Measurements from ENCODE around the gene OLFM1.
A peak's percentile ranks its signal among the peaks of the same experiment; 100 is the strongest.

The OLFM1 gene

DNA sequence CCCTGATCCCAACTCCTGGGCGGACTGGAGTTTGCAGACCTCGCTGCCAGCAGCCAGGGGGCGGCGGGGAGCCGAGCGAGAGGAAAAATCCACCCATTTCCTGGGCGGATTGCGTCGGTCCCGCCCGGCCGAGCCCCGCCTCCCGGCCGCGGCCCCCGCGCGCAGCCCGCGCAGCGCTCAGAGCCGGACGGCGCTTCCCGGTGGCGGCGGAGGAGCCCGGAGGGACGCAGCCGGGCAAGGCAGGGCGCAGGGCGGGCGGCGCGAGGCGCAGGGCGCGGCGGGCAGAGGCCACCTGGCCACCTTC lies at the start of gene OLFM1:
Gene OLFM1 (plus strand): TSS at position 180 of the 304 bp plus-strand sequence. CDS start 322 bp downstream, outside the sequence.
- DNase-seq (ENCODE audit: low read depth in 4 of 4, low spot score in 1 of 4): peak in 2 of 4 experiments; percentile 15 to 40

DNA sequence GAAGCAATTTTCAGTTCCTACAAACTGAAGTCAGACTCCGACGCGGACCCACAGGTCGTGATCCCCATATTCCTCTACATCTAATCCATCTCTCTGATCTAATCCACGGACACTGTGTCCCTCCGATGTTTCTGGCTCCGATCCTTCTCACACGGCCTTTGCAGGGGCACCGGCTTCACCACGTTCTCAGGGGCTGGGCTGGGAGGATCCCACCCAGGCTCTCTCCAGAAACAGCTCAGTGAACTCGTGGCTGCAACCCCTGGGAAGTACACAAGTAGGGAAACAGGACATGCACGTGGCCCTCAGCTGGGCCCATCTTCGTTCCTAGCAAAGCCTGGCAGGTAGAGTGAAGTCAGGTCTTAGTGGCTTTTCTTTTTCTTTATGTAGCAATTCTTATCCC lies 49.1 kb upstream of the OLFM1 start:
- no peak for DNase-seq (ENCODE audit: low read depth in 4 of 4, low spot score in 1 of 4)

DNA sequence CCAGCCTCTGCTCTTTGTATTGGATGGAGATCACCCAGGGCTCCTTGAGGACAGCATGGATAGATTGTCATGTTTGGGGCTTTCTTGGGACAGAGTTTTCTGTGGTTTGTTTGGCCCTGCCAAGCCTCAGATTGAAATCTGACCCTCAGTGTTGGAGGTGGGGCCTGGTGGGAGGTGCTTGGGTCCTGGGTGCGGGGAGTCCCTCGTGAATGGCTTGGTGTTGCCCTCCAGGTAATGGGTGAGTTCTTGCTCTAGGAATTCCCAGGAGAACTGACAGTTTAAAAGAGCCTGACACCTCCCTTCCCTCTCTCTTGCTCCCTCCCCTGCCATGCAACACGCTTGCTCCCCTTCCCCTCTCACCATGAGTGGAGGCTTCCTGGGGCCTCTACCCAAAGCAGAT lies 48.6 kb upstream of the OLFM1 start:
- no peak for DNase-seq (ENCODE audit: low read depth in 4 of 4, low spot score in 1 of 4)

DNA sequence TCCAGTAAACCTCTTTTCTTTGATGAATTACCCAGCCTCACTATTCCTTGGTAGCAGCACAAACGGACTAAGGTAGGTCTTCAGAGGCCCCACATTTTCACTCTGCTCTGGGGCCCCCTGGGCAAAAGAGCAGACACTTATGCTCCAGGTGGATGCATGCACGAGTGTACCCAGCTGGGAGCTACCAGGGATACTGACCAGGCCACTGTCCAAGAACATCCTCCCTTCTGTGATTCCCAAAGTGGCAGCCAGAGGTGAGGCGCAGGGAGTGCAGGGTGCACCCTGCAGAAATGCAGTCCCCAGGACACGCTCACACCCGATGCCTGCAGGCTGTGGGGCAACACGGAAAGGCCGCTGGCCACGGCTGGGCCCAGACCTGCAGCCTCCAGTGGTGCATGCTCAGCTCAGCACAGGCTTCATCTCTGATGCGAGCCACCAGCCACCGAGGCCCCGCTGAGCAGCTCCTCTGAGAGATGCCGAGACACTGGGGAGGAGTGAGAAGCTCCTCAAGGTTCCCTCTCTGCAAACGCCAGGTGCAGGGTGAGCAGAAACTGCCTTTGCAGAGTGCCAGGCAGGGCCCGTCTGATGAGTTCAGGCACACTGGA lies 48.1 kb upstream of the OLFM1 start:
- no peak for DNase-seq (ENCODE audit: low read depth in 4 of 4, low spot score in 1 of 4)

DNA sequence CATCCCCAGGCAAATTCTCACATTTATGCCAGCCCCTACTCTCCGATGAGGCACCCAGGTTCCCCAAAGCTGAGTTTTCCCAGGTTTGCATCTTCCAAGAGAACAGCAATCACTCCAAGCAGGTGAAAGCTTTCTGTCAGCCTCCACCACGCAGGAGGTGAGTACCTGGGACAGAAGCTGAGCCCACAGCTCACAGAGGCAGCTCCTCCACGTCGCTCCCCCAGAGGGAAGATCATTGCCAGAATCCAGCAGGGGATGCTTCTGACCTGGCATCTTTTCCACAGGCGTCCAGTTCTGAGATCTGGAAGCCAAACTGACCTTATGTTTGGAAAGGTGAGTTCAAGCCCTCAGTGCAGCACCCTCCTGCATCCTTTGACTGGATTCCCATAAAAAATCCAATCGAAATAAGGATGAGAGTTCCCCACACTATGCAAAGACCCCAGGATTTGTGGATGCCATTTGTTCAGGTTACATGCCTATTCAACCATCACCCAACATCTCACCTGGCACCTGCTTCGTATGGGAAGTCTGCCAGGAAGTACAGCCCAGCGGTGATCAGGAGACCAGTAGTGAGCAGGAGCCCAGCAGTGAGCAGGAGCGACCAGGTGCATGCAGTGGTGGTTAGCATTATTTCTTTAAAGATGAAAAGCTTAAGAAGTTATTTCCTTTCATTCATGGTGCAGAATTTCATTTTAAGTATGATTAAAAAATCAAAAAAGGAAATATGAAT lies 47.4 kb upstream of the OLFM1 start:
- DNase-seq (ENCODE audit: low read depth in 4 of 4, low spot score in 1 of 4): no peak

DNA sequence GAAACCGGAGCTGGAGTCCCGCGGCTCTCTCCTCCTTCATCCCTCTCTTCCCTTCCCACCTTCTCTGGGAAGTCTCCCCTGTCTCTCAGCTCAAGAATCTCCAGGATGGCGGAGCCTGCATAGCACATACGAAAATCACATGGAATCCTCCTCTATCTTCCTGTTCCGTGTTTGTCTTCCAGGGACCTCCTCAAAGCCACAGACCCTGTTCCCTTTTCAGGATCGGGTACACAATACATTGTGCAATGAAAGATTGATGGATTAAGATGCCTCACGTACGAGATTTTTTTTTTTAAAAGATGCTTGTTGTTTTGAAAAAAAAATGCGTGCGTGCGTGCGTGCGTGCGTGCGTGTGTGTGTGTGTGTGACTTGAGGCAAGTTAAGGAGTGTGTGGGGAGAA lies 46.6 kb upstream of the OLFM1 start:
- no peak for DNase-seq (ENCODE audit: low read depth in 4 of 4, low spot score in 1 of 4)

DNA sequence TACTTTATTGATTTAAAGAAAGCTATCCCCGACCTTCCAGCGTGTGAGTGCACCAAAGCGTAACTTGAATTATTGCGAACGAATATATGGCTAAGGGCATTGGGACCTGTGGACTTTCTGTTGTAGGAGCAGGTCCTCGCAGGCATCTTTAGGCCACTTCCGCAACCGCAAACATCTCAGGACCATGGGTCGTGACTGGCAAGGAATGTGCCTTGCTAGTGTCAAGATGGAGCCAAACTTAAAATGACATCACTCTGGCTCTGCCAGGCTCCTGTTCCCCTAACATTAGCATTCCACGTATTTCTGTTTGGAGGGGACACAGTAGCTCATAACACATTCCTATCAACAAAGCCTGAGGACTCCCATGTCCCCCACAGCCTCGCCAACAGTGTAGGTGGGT lies 44.1 kb upstream of the OLFM1 start:
- no peak for DNase-seq (ENCODE audit: low read depth in 4 of 4, low spot score in 1 of 4)

DNA sequence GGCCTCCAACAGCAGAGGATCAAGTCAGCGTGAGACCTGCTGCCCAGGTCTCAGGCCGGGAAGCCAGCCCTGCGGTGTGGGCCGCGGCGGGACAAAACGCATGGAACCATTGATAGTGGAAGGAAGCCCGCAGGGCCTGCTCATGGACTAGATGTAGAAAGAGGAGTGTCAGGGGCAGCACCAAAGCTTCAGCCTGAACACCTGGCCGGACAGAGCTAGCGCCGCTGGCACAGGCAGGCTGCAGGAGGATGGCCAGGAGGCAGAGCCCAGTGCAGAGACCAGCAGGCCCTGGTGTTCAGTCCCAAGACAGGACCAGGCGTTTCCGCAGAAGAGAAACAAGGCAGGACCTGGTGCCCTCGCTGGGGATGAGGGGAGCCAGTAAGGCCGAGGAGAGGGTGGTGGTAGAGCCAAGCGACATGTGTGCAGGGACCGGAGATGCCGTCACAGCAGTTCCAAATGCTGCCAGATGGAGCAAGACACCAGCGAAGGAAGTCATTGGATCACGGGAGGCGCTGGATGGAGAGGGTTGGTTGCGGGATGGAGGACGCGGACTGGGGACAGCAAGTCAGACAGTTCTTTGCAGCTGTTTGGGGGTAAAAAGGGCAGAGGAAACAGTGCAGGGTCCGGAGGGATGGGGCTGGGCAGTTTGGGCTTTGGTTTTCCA lies 42.1 kb upstream of the OLFM1 start:
- no peak for DNase-seq (ENCODE audit: low read depth in 4 of 4, low spot score in 1 of 4)

DNA sequence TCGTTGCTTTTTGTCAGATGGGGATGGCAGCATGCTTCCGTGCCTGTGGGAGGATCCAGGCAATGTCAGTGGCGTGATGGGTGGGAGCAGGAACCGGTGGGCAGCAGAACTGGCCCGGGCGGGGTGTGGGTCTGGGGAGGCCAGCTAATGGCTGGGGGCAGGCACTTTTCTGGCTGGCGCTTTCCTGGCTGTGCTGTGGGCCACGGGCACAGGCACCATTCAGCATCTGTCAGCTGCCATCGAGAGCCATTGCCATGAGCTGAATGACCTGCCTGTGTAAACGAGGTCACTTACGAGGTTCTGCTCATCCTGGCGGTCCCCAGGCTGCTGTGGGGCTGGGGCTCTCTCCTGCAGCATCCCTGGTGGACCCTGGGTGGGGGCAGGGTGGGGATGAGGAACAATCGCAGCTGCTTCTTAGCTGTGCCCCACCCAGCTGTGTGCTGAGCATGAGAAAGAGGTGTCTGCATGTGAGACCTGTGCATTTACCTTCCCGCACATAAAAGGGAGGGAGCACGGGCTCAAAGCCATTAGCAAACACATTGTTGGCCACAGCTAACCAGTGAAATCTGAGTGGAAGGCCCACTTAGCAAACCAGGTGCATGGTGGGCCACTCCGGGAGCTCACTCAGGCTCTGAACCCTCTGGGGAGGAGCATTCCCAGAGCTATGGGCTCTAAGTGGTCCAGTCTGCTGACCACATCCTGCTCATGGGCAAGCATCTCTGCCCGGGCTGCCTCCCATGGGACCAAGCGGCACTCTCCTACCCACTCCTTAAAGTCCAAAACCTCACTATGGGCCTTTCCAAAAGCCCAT lies 41.3 kb upstream of the OLFM1 start:
- no peak for DNase-seq (ENCODE audit: low read depth in 4 of 4, low spot score in 1 of 4)

DNA sequence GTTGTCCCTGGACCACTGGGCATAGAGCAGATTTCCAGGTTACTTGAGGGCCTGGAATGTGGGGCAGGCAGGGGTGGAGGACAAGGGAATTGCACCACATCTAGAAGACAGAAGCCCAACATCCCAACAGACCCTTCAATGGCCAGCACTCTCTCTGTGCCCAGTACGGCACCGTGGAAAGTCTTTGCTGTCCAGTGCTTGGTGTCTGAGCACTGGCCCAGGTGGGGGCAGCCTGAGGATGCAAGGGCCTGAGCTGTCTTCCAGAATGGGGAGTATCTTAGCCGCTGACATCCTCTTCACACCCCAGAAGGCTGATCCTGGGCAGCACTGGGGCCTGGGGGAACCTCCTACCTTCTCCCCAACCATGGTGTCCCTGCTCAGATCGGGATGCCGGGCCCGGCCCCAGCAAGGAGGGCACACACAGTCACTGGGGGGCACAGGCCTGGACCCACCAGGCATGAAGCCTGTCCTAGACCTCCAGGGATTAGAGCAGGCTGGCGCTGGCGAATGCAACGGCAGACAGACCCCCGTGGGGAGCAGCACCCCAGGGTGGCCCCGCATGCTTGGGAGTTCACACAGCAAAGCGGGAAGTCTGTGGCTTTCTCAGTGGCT lies 40.6 kb upstream of the OLFM1 start:
- DNase-seq (ENCODE audit: low read depth in 4 of 4, low spot score in 1 of 4): no peak

DNA sequence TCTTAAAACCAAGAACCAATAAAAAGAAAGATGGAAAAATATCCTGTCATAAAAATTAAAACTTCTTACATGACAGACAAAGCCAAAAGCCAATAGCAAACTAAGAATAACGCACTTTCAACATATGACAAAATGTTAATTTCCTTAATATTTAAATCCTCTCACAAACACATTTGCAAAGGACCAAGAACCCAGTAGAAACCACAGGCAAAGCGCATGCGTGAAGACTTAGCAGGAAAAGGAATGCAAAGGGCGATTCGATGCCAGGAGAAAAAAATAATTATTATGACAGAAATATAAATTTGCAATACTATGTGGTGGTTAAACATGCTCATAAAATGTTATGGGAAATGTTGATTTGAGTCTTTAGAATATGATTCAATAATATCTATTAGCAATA lies 39.9 kb upstream of the OLFM1 start:
- DNase-seq (ENCODE audit: low read depth in 4 of 4, low spot score in 1 of 4): no peak

DNA sequence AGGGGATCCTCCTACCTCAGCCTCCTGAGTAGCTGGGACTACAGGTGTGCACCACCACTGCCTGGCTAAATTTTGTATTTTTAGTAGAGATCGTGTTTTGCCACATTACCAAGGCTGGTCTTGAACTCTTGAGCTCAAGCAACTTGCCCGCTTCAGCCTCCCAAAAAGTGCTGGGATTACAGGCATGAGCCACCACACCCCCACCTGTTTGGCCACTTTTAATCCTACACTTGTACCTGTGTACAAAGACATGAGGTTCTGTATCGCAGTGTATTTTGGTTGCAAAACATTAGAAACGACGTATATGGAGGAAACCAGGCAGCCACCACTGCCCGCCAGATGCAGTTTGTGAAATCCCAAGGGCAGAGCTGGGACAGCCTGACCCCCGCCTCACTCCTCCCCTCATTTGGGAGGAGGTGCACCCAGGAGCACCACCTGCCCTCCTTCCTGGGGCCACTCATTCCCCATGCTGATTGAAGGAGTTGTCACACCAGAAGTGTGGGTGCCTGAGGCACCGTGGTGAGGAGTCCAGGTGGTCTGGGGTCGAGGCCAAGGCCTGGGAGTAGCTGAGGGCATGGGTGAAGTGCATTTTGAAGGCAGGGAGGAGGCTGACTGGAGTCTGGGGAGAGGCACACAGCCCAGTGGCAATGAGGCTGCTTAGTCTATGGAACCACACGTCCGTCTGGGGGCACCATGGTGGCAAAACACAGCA lies 39.3 kb upstream of the OLFM1 start:
- no peak for DNase-seq (ENCODE audit: low read depth in 4 of 4, low spot score in 1 of 4)

DNA sequence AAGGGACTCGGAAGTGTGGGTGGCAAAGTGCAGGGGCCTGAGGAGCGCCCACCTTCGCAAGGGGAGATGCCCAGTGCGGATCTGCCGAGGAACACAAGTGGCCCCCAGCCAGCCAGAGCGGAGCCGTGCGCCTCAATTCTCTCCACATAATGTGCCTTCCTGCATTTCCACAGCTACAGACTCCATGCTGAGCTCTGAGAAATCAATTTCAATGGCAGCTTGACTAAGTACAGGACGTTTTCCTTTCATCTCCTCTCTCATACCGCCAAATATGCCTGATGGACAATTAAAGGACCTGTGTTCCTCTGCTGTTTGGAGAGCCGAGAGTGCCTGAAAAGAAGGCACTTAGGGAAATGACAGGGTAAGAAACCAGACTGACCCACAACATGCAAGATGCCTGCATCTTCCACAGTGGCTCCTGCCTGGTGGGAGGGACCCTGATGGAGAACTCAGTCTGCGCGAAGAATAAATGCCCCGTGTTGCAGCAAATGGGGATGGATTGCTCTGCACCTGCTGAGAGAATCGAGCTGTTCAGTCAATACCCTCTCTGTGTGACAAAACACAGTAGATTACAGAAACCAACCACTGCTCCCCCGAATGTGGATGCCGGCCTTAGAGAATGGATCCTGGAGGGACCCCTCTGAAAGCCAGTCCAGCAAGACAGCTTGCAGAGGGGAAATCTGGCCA lies 38.6 kb upstream of the OLFM1 start:
- DNase-seq (ENCODE audit: low read depth in 4 of 4, low spot score in 1 of 4): no peak

DNA sequence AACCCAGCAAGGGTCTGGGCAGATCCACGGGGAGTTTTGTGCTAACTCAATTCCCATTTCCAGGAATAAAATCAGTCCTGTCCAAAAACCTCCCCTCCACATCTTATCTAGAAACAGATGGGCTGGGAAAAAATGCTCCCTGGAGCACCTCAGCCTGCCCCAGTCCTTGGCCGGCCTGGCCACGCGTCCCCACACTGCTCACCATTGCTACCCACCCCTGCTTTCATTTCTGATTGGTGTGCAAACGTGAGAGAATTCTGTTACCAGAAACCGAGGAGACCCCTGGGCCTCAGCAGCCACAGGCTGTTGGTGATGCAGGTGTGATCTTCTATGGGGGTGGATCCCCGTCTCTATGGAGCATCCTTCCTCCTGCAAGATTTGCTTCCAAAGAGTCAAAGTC lies 38.0 kb upstream of the OLFM1 start:
- no peak for DNase-seq (ENCODE audit: low read depth in 4 of 4, low spot score in 1 of 4)

DNA sequence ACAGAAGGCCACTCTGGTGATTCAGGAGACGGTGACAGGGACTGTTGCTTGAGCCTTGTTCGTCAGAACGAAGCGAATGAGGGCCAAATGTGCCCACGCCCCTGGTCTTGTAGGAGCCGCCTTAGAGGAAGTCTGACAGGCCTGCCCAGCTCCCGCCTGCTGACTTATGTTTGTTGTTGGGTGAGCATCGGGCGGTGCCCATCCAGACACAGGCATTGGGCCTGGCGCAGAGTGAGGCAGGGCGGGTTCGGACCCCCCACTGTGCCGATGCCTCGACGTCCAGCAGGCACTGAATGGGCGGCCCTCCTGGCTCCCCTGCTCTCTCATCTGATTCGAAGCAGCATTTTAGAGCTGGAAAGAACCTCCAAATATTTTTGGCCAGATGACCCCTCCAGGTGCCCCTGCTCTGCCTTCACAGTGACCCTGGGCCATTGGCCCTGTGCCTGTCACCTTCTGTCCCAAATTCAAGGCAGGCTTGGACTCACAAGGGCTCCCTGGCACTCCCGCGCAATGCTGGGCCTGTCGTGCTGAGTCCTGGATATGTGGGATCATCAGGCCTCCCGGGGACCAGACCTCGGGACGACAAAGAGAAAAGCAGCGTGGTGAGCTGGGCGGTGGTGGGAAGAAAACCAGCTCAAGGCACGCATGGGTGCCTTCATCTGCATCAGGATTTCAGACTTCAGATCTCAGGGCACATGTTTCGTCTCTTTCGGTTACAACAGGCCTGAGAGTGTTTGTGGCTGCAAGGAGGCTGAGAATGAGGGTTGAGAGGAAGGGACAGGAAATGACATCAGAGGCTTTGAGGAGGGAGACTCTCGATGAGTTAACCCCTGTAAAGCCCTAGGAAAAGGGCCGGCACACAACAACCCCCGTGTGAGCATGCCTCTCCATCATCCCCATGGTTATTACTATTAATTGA lies 37.1 kb upstream of the OLFM1 start:
- DNase-seq (ENCODE audit: low read depth in 4 of 4, low spot score in 1 of 4): no peak

DNA sequence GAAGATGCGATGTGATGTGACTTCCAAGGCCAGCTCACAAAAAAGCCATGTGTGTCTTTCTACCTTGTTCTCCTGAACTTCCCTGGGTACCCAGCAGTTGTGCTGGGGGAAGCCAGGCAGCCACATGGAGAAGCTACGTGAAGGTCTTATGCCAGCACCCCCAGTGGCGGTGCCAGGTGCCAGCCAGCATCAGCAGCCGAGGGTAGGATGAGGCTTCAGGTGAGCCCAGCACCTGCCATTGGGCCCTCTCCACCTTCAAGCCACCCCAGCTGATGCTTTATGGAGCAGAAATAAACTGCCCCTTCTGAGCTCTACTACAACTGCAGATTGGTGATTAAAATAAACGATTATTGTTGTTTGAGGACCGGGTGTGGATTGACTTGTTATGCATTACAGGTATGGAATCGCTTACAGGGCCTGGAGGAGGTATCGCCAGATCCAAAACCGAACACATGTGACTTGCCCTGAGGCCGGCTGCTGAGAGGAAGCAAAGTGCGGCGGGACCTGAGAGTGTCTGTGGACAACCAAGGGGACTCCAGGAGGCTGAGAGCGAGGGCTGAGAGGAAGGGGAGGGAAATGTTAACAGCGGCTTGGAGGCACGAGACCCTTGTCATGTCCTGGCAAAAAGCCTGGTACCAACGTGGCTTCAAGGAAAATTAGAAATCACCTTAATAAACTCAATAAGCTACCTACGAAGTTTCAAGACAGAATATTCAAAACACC lies 36.0 kb upstream of the OLFM1 start:
- no peak for DNase-seq (ENCODE audit: low read depth in 4 of 4, low spot score in 1 of 4)

DNA sequence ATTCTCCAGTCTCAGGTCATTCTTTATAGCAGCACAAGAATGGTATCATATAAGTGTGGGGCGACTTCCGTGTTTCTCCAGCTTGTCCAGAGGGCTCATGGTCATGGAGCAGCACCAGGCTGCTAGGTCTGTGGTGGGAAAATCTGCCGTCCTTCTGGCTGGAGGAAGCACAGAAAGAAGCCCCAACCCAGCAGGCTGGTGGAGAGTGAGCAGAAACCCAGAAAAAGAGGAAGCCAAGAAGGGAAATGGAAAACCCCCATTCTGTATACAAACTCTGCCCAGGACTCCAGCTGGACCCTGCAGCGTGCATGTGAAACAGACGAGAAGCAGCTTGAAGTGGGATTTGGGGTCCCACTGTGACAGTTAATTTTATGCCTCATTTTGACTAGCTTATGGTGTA lies 34.3 kb upstream of the OLFM1 start:
- no peak for DNase-seq (ENCODE audit: low read depth in 4 of 4, low spot score in 1 of 4)

DNA sequence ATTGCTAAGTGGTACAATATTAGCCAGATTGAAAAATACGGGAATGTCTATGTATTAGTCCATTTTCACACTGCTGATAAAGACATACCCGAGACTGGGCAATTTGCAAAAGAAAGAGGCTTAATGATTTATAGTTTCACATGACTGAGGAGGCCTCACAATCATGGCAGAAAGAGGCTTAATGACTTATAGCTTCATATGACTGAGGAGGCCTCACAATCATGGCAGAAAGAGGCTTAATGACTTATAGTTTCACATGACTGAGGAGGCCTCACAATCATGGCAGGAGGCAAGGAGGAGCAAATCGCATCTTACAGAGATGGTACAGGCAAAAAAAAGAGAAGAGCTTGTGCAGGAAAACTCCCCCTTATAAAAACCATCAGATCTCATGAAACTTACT lies 32.3 kb upstream of the OLFM1 start:
- no peak for DNase-seq (ENCODE audit: low read depth in 4 of 4, low spot score in 1 of 4)

DNA sequence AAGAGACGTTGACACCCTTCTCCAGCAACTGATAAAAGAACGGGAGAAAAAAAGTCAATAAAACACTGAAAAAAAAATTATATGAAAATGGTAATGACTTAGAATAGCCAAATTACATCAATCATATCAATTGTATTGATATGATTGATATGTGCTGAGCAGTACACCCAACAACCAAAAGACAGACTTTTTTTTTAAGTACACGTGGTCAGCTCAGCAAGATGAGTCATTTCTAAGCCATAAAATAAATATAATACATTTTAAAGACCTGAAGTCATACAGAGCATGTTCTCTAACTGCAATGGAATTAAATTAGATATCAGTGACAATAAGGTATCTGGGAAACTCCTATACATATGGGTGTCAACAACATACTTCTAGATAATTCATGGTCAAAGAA lies 30.9 kb upstream of the OLFM1 start:
- no peak for DNase-seq (ENCODE audit: low read depth in 4 of 4, low spot score in 1 of 4)
